ENCODE data around the gene SMIM17.

- TF ChIP-seq, protein P1, sequence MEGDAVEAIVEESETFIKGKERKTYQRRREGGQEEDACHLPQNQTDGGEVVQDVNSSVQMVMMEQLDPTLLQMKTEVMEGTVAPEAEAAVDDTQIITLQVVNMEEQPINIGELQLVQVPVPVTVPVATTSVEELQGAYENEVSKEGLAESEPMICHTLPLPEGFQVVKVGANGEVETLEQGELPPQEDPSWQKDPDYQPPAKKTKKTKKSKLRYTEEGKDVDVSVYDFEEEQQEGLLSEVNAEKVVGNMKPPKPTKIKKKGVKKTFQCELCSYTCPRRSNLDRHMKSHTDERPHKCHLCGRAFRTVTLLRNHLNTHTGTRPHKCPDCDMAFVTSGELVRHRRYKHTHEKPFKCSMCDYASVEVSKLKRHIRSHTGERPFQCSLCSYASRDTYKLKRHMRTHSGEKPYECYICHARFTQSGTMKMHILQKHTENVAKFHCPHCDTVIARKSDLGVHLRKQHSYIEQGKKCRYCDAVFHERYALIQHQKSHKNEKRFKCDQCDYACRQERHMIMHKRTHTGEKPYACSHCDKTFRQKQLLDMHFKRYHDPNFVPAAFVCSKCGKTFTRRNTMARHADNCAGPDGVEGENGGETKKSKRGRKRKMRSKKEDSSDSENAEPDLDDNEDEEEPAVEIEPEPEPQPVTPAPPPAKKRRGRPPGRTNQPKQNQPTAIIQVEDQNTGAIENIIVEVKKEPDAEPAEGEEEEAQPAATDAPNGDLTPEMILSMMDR (IDR thresholded peaks at IDR 0.05): no peak
- no peak for TF ChIP-seq POLR2A (IDR thresholded peaks at IDR 0.05)
These were observed 11.2 kb downstream of the SMIM17 start for GRCh38 chr19:56654151-56654550.

All from adrenal gland (tissue), 5 donors.